NCI-H2081 treated with DMSO at 0.1 percent for 48 hours (cell line): ENCODE measurements around the gene OR4K15.
"Not testable (repeated sequence)": the region's sequence is repeated elsewhere in the genome, so short reads cannot be mapped to it uniquely, and the experiment has no call there.

Source experiments
- DNase-seq: peaks from one replicate; lab custom pipeline; 2025; lab: John Stamatoyannopoulos, UW

OR4K15 gene

GRCh38 chr14:19975291-19975690 lies at the start of gene OR4K15:
Gene OR4K15, plus strand, starts transcription at chr14:19975591. Its CDS starts 0 bp downstream, at chr14:19975591.
- DNase-seq = no peak

DNA sequence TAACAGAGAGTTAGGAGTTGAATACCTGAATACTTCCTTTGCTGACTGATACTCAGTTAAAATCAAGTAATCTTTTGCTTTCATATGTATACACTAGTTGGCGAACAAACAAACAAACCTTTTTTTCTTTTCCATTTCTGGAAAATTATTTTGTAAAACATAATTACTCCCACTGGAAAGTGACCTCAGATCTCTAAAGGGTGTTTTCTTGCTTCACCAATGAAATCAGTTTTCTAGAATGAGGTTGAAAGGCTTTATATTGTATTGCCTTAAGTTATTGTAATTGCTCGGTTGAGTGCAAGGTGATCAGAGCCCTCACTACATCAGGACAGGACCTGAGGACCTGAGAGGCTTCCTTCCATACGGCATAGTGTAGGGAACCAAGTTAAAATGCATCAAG lies 44.8 kb upstream of the OR4K15 start, which contains the start of gene OR4K1:
Gene OR4K1, plus strand, starts transcription at position 301 of the 400 bp plus-strand sequence. CDS start 4,750 bp downstream, outside the sequence.
- DNase-seq = no peak

- DNase-seq = no peak
Observed at GRCh38 chr14:19941668-19942067, 33.7 kb upstream of the OR4K15 start.

- DNase-seq = no peak
Observed at GRCh38 chr14:19947413-19948090, 27.8 kb upstream of the OR4K15 start.

GRCh38 chr14:19949218-19949617 lies 26.2 kb upstream of the OR4K15 start:
- no peak for DNase-seq

GRCh38 chr14:19969735-19970134 lies 5.7 kb upstream of the OR4K15 start:
- not testable (repeated sequence) for DNase-seq

DNA sequence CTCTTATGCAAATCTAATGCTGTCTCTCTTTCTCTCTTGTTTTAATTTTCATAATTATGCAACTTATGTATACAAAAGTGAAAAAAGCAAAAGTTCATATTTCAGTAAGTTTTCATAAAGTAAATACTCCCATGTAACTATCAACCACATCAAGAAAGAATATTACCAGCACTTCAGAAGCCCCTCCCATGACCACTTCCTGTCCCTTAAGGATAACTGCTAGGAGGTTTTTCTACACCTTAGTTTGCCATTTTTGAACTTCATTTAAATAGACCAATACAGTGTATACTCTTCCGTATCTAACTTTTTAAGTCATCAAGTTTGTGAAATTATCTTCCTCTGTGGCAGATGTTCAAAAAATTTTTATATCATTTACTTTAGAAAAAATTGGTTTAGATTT lies 547 bp upstream of the OR4K15 start:
- DNase-seq = no peak

- no peak for DNase-seq
Observed at GRCh38 chr14:19993438-19993837, 18.0 kb downstream of the OR4K15 start.

GRCh38 chr14:20001863-20002262 lies 26.5 kb downstream of the OR4K15 start, which contains the start of gene OR4Q2:
Gene OR4Q2, plus strand, starts transcription at chr14:20002163.
- DNase-seq = no peak

GRCh38 chr14:20002319-20002718 lies 26.9 kb downstream of the OR4K15 start:
- no peak for DNase-seq

- DNase-seq = no peak
Observed at GRCh38 chr14:20008156-20008555, 32.8 kb downstream of the OR4K15 start.

DNA sequence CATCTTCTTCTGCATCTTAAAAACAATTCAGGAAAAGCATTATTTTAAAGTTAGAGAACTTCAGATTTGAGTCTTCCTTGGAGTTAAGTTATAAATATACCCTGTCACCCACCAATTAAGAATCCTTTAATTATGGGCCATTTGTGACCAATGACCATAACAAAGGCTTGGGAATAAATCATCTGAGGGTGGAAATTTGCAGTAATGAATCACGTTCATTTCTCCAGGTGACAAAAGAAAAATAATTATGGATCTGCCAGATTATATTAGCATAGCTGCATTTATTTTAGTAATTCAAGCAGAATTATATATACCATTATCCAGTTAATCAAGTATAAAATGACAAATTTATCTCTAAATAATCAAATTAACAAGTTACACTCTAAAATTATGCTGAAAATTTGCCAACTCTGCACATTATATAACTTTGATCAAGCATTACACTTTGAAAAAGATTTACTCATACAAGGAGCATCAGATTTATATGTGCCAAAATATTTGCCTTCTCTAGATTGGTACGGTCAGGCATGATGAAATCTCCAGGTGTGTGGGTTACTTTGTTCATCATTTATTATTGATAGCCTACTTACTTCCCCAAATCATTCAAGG lies 44.0 kb downstream of the OR4K15 start, which contains the start of gene OR4K14:
Gene OR4K14, minus strand, starts transcription at position 51 of the 609 bp plus-strand sequence. CDS start 4,114 bp downstream, outside the sequence.
- no peak for DNase-seq
